AG09309 (cell line): Measurements from ENCODE around the gene PRKAG3.

Source experiments
- DNase-seq: peaks from one replicate; pipeline ENCODE4 v3.0.0-alpha.2; 2010; ENCODE audit warnings: low read depth
- H3K4me3 ChIP-seq: 2 replicates; pipeline ENCODE4 v1.5.1; 2011; ENCODE audit warnings: mild to moderate bottlenecking, low read depth, low read length, moderate library complexity; ENCODE audit not compliant: control insufficient read depth
- CTCF ChIP-seq: IDR thresholded peaks from 2 replicates; pipeline ENCODE4 v1.5.1; 2011; ENCODE audit warnings: mild to moderate bottlenecking, low read depth, low read length, inconsistent platforms; ENCODE audit not compliant: insufficient read depth, control insufficient read depth; ENCODE audit errors: missing control alignments

Gene PRKAG3

GRCh38 chr2:218831378-218831990, at the start of gene PRKAG3:
Gene PRKAG3, minus strand, starts transcription at chr2:218831803.
- DNase-seq: no peak
- H3K4me3 ChIP-seq: no peak within 1 kb of the TSS
- no peak for TF ChIP-seq CTCF

- H3K4me3 ChIP-seq: no peak overlapping the region
Observed at GRCh38 chr2:218880859-218881594, 49.4 kb upstream of the PRKAG3 start.

GRCh38 chr2:218880102-218880858, 48.7 kb upstream of the PRKAG3 start, which contains the start of gene WNT10A:
Gene WNT10A, plus strand, starts transcription at chr2:218880852. Its CDS starts 144 bp downstream, at chr2:218880996.
- DNase-seq: no peak
- H3K4me3 ChIP-seq: no peak within 1 kb of the TSS

More at GRCh38 chr2:218880859-218881594, 49.4 kb upstream of the PRKAG3 start:
- TF ChIP-seq CTCF: no peak
- no peak for DNase-seq

DNA sequence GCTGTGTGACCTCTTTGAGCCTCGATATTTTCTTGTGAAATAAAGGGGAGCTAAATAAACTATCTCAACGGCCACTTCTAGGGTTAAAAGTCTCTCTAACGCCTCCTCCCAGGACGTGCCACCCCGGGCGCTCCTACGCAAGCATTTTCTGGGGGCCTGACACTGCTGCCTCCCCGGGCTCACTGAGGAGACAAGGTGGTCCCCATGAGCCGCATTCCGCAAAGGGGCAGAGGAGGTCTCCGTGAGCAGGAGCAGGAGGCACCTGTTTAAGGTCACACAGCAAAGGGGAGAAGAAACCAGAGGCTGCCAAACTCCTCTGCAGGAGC, 48.1 kb upstream of the PRKAG3 start:
- no peak for TF ChIP-seq CTCF
- H3K4me3 ChIP-seq: no peak overlapping the region
- no peak for DNase-seq

More at GRCh38 chr2:218880102-218880858, 48.7 kb upstream of the PRKAG3 start, which contains the start of gene WNT10A:
- TF ChIP-seq CTCF: no peak

GRCh38 chr2:218878926-218879761, 47.5 kb upstream of the PRKAG3 start:
- no peak for DNase-seq
- no peak overlapping the region for H3K4me3 ChIP-seq
- no peak for TF ChIP-seq CTCF

DNA sequence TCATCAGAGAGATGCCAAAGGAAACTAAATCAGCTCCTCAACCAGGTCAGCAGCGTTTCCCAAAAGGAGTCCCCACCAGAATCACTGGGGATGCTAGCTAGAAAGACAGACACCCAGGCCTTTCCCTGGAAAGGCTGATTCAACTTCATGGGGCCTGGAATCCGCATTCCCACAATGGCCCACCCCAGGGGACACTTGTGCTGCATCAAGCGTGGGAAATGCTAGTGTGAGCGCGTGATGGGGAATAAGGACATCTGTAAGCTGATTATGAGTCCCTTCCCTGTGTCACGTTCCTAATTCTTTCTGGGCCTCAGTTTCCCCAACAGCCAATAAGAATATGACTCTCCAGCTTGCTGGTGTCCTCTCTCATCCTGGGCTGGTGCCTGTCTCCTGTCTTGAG, 46.9 kb upstream of the PRKAG3 start:
- no peak overlapping the region for H3K4me3 ChIP-seq
- DNase-seq: no peak
- TF ChIP-seq CTCF: no peak
